HG02870 (cell line): ENCODE data around the gene TTLL13.

Experiments
- ATAC-seq: cut with Tn5 transposase; IDR thresholded peaks from one replicate; pipeline ENCODE4 v1.9.1; 2021; ENCODE audit warnings: mild to moderate bottlenecking, moderate library complexity; ENCODE audit not compliant: unreplicated experiment

Gene TTLL13

DNA sequence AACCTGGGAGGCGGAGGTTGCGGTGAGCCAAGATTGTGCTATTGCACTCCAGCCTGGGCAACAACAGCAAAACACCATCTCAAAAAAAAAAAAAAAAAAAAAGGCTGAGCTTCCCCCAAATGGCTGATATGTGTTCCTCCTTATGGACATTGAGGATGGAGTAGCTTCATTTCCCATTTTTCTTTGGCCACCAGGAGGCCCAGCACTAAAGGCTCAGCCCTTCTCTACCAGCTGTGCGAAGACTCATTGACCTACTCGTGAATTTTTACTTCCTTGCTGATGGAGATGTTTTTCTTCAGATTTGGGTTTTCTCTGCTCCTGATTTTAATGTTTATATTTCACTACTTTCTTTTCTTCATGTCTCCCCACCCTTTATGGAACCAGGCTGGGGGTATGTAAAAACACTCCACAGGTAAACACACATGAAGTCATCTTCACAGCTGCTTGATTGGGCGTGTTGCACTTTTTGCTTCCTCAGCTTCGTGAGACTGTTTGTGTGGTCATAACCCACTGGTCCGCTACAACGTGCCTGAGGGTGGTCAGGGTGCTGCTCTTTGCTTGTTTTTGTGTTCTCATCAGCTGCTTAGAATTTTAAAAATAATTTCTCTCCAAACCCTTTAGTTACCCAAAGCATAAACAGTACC is 34.7 kb upstream of the TTLL13 start:
- ATAC-seq = no peak

DNA sequence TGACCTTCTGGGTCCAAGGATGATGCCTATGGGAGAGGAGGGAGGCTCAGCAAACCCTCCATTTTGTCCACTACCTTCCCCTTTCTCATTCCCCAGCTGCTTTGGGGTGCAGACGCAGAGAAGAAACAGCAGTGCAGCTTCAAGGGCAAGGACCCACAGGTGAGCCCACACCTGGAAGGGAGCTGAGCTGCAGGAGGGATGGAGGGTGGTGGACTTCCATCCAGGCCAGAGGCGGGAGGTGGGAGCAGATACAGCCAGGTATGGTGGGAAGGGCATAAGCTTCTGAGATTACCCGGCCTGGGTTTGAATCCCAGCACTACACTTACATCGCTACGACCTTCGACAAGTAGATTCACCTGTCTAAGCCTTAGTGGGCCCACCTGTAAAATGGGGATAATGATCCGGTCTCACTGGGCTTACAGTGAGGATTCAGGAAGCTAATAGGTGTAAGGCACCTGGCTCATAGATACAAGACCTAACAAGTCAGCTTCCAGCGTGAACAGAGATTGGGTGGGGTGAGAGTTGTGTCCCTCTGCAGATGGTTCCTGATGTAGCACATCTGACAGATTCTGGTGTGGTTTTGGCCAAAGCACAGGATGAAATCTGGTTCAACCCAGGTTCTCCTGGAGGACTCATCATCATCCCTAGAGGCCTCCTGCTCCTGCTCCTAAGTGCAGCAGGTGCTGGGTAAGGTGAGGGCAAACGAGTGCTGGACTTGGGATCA is 31.5 kb upstream of the TTLL13 start:
- no peak for ATAC-seq

GRCh38 chr15:90219421-90220141 is 29.8 kb upstream of the TTLL13 start:
- no peak for ATAC-seq

- ATAC-seq = no peak
Observed at GRCh38 chr15:90221246-90221900, 28.0 kb upstream of the TTLL13 start.

DNA sequence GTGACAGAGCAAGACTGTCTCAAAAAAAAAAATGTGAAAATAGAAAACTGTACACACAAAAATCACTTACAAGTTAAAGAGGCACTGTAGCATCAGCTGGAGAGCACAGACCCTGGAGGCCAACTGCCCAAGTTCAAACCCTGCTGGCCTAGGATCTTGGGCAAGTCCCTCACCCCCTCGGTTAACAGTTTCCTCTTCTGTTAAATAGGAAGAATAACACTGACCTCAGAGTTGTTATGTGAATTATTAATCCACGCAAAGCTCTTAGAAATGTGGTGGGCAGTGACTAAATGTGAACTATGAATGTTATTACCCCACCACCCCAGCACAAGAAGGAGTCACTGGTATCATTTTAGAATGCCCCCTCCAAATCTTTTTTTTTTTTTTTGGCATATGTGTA is 26.8 kb upstream of the TTLL13 start:
- ATAC-seq = no peak

DNA sequence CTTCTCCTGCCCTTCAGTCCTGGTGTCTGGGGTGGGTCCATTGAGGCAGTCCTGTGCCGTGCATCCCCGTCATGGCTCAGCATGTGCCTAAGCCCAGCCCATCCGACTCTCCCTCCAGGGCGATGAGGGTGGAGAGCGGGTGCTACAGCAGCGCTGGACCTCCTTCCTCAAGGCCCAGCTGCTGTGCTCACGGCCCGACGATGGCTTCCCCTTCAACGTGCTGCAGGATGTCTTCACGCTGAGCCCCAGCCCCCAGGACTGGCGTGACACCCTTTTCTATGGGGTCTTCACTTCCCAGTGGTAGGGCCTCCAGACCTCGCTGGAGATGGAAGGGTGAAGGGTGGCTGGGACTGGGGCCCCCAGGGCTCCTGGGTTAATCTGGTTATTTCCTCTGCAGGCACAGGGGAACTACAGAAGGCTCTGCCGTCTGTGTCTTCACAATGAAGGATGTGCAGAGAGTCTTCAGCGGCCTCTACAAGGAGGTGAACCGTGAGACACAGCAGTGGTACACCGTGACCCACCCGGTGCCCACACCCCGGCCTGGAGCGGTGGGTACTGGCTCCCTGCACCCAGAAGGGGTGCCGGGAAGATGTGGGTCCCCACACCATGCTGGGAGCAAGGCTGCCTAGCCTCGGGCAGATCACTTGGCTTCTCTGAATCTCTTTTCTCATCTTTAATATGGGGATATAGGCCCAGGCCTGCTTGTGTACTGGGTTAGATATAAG is 25.8 kb upstream of the TTLL13 start:
- no peak for ATAC-seq

- no peak for ATAC-seq
Observed at GRCh38 chr15:90225047-90225446, 24.3 kb upstream of the TTLL13 start.

DNA sequence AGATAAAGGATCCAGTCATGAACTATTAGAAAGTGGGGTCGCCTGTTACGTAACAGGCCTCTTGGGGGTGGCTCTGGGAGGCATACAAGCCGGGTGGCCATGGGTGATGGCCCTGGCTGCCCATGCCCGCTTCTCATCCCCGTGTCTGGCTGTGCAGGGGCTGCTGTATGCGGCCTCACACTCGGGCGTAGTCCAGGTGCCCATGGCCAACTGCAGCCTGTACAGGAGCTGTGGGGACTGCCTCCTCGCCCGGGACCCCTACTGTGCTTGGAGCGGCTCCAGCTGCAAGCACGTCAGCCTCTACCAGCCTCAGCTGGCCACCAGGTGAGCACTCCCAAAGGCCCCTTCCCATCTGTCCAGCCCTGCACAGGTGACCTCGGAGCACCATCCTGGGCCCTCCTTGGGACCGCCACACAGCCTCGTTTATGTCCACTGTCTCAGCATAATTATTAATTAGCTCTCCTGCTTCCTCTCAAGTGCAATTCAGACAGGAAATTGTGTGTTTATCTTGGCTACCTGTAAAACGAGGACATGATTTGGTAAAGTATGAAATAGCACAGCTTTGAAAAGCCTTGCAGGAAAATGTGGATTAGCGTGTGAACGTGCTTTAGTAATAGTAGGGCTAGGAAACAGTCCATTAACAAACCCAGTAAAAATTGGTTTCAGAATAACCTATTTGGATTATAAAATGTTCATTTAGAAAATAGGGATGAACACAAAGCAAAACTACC is 23.7 kb upstream of the TTLL13 start:
- no peak for ATAC-seq

GRCh38 chr15:90227336-90227735 is 22.0 kb upstream of the TTLL13 start:
- ATAC-seq = no peak

- ATAC-seq = no peak
Observed at GRCh38 chr15:90227816-90228772, 21.3 kb upstream of the TTLL13 start.

GRCh38 chr15:90228960-90229359 is 20.4 kb upstream of the TTLL13 start:
- ATAC-seq = no peak

- no peak for ATAC-seq
Observed at GRCh38 chr15:90230071-90230494, 19.3 kb upstream of the TTLL13 start.

- ATAC-seq = no peak
Observed at GRCh38 chr15:90230610-90231009, 18.7 kb upstream of the TTLL13 start.

GRCh38 chr15:90231028-90232017 is 18.0 kb upstream of the TTLL13 start:
- no peak for ATAC-seq

- no peak for ATAC-seq
Observed at GRCh38 chr15:90232196-90232595, 17.2 kb upstream of the TTLL13 start.

DNA sequence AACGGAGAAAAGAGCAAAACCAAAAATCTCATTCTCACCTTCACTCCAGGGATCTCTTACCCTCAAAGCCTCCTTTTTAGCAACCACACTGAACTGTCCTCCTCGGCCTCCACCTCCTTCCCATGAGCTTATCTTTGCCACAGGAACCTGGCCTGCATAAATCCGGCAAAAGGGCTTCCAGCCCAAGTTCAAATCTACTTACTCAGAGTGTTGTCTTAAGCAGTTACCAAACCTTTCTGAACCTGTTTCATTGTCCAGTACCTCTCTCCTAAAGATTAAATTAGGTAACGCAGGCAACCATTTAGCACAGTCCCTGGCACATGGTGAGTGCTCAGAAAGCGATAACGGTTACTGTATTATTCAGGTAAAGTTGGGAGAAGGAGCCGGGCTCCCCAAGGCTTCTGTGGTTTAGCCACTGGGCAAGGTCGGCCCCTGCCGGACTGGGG is 16.4 kb upstream of the TTLL13 start:
- ATAC-seq = no peak

GRCh38 chr15:90233387-90234095 is 15.8 kb upstream of the TTLL13 start, which contains the start of gene CIB1:
CIB1 (minus strand) TSS chr15:90233941; CDS start chr15:90233885, 56 bp downstream.
- ATAC-seq = peak; percentile 89
